Measurements from ENCODE around the gene SPPL2A. TPM values are rescaled to one million over a fixed set of nuclear protein-coding genes. Genes with fewer than 3 reads are reported as not detected.

The SPPL2A gene
- total RNA-seq, 1 experiment from 2014 or later: 38.6 TPM

DNA sequence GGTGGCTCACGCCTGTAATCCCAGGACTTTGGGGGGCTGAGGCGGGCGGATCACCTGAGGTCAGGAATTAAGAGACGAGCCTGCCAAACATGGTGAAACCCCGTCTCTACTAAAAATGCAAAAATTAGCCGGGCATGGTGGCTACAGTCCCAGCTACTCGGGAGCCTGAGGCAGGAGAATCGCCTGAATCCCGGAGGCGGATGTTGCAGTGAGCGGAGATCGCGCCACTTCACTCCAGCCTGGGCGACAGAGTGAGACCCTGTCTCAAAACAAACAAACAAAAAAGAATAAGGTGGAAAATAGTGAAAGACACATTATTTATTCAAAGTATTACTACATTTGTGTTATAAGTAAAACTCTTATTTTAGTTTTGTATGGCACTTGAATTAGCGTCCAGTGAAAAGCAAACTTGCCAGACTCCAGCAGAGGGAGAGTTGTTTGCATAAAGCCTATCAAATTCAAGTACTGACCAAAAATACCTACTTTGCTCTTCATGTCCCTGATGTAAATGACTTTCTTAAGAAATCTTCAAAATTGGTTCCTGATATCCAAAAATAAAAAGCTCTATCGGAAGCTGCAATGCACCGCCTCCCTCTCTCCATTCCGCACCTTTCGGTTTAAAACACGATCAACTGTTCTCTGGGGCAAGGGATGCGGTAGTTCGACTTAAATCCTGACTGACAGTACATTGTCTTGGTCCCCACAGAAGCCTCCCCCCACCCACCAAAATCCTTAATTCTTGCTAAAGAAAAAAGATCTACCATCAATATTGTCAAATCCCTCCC lies 80.1 kb downstream of the SPPL2A start:
- DNase-seq (ENCODE audit: low spot score) (no peak), ATAC-seq (peak; percentile 6)
- CTCF ChIA-PET: interaction anchor here (0.6 to 1.5 kb wide), 3 partner anchors 9 to 200 kb away, joined by 3 to 4 read pairs (median 4); no protein-coding TSS in a partner anchor
- POLR2A ChIA-PET: no interaction called here
- no peak for TF ChIP-seq MLX (CRISPR knock-in tag; IDR thresholded peaks at IDR 0.05)
- TF ChIP-seq ELF4 (CRISPR knock-in tag; IDR thresholded peaks at IDR 0.05; ENCODE audit: low read depth): no peak
- no peak for TF ChIP-seq ZNF219 (CRISPR knock-in tag; IDR thresholded peaks at IDR 0.05; ENCODE audit: borderline replicate concordance)
- TF ChIP-seq, protein P1, sequence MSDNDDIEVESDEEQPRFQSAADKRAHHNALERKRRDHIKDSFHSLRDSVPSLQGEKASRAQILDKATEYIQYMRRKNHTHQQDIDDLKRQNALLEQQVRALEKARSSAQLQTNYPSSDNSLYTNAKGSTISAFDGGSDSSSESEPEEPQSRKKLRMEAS (CRISPR knock-in tag; IDR thresholded peaks at IDR 0.05): no peak
- no peak for TF ChIP-seq CREM (CRISPR knock-in tag; IDR thresholded peaks at IDR 0.05)
- TF ChIP-seq ZBTB43 (CRISPR knock-in tag; IDR thresholded peaks at IDR 0.05): no peak
- H3K27me3 Mint-ChIP-seq (ENCODE audit: low read depth): no peaks in the 10 kb centered on the region
- H3K27ac Mint-ChIP-seq: peak overlapping the region; percentile 15
- no peaks in the 10 kb centered on the region for H3K9me3 Mint-ChIP-seq
- peaks cover 27% of the 10 kb centered on the region for H3K4me1 Mint-ChIP-seq
- H3K4me3 Mint-ChIP-seq: peak overlapping the region; percentile 97
- peaks cover 10% of the 10 kb centered on the region for H3K36me3 Mint-ChIP-seq

- ChIA-PET CTCF (interaction anchor here (0.7 kb wide), 1 partner anchor 193 kb away, joined by 5 read pairs; no protein-coding TSS in a partner anchor), POLR2A (no interaction called here)
- ATAC-seq (no peak), DNase-seq (ENCODE audit: low spot score) (no peak)
- H3K4me3 Mint-ChIP-seq: no peak overlapping the region
- TF ChIP-seq ZNF532 (CRISPR knock-in tag; IDR thresholded peaks at IDR 0.05; ENCODE audit: borderline replicate concordance) (no peak), PREB (CRISPR knock-in tag; IDR thresholded peaks at IDR 0.05; ENCODE audit: borderline replicate concordance) (no peak), ZNF232 (CRISPR knock-in tag; IDR thresholded peaks at IDR 0.05) (no peak), RORB (CRISPR knock-in tag; IDR thresholded peaks at IDR 0.05) (no peak), ETV6 (CRISPR knock-in tag; IDR thresholded peaks at IDR 0.05) (no peak), MLX (CRISPR knock-in tag; IDR thresholded peaks at IDR 0.05) (no peak)
- TF ChIP-seq, protein P1 (CRISPR knock-in tag; IDR thresholded peaks at IDR 0.05): no peak
- TF ChIP-seq, protein P2, sequence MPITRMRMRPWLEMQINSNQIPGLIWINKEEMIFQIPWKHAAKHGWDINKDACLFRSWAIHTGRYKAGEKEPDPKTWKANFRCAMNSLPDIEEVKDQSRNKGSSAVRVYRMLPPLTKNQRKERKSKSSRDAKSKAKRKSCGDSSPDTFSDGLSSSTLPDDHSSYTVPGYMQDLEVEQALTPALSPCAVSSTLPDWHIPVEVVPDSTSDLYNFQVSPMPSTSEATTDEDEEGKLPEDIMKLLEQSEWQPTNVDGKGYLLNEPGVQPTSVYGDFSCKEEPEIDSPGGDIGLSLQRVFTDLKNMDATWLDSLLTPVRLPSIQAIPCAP (CRISPR knock-in tag; IDR thresholded peaks at IDR 0.05): no peak
- no peak overlapping the region for H3K27ac Mint-ChIP-seq
- no peaks in the 10 kb centered on the region for H3K9me3 Mint-ChIP-seq
- no peaks in the 10 kb centered on the region for H3K27me3 Mint-ChIP-seq (ENCODE audit: low read depth)
- peaks cover 10% of the 10 kb centered on the region for H3K36me3 Mint-ChIP-seq
- H3K4me1 Mint-ChIP-seq: peaks cover 16% of the 10 kb centered on the region
Measured at GRCh38 chr15:50681467-50681866, 84.0 kb downstream of the SPPL2A start.

Data from WTC11 (cell line).